Measurements from ENCODE around the gene THAP10. TPM values are rescaled to one million over a fixed set of nuclear protein-coding genes. Genes with fewer than 3 reads are reported as not detected.

Gene THAP10
- total and polyA plus RNA-seq, 2 experiments from 2014 or later = 5.7 to 8.2 TPM

DNA sequence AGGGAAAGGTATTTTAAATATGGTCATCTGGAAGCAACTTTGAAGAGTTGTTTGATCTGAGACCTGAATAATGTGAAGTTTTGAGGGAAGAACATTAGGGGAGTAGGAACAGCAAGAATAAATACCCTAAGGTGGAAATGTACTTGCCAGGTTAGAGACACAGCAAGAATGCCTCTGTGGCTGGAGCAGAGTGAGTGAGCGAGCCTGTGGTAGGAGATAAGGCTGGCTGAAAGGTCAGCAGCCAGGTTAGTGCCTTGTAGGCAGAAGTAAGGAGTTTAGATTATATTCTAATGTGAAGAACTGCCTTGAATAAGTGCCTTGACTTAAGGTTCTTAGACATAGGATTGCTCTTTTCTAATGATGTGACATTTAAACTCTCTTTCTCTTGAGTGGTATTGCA lies 18.7 kb upstream of the THAP10 start:
- Histone ChIP-seq H3K27me3 (ENCODE audit: insufficient read depth) (no peaks in the 10 kb centered on the region), H3K27ac (ENCODE audit: low read depth) (no peak overlapping the region), H3F3A (replicated peaks; ENCODE audit: low read depth) (no peaks in the 10 kb centered on the region), H3K79me2 (replicated peaks; ENCODE audit: insufficient read depth) (no peaks in the 10 kb centered on the region), H3K9me2 (ENCODE audit: insufficient read depth) (no peaks in the 10 kb centered on the region), H3K4me1 (ENCODE audit: insufficient read depth) (no peaks in the 10 kb centered on the region), H3K36me3 (ENCODE audit: insufficient read depth) (no peaks in the 10 kb centered on the region), H3K4me3 (no peak overlapping the region), H3K4me2 (no peak overlapping the region), H2AFZ (no peak overlapping the region), H4K20me1 (replicated peaks; ENCODE audit: insufficient read depth) (no peaks in the 10 kb centered on the region)
- Mint-ChIP-seq H3K27ac (no peak overlapping the region), H3K4me3 (no peak overlapping the region), H3K4me1 (peaks cover 4% of the 10 kb centered on the region; the same call in 2 of the 3 replicates), H3K36me3 (ENCODE audit: low read depth) (peaks cover 11% of the 10 kb centered on the region; the same call in 2 of the 3 replicates), H3K9me3 (no peaks in the 10 kb centered on the region; the same call in 2 of the 3 replicates), H3K27me3 (ENCODE audit: insufficient read depth, low read depth, poor library complexity) (no peaks in the 10 kb centered on the region)
- ATAC-seq = no peak
- DNase-seq (ENCODE audit: low spot score) = no peak
- no peak for TF ChIP-seq NANOG (IDR thresholded peaks at IDR 0.05; ENCODE audit: borderline replicate concordance)
- TF ChIP-seq ZNF114 (CRISPR knock-in tag; IDR thresholded peaks at IDR 0.05) = no peak
- no peak for TF ChIP-seq EZH2phosphoT487 (IDR thresholded peaks at IDR 0.05; ENCODE audit: unreplicated experiment)
- TF ChIP-seq, protein P1, sequence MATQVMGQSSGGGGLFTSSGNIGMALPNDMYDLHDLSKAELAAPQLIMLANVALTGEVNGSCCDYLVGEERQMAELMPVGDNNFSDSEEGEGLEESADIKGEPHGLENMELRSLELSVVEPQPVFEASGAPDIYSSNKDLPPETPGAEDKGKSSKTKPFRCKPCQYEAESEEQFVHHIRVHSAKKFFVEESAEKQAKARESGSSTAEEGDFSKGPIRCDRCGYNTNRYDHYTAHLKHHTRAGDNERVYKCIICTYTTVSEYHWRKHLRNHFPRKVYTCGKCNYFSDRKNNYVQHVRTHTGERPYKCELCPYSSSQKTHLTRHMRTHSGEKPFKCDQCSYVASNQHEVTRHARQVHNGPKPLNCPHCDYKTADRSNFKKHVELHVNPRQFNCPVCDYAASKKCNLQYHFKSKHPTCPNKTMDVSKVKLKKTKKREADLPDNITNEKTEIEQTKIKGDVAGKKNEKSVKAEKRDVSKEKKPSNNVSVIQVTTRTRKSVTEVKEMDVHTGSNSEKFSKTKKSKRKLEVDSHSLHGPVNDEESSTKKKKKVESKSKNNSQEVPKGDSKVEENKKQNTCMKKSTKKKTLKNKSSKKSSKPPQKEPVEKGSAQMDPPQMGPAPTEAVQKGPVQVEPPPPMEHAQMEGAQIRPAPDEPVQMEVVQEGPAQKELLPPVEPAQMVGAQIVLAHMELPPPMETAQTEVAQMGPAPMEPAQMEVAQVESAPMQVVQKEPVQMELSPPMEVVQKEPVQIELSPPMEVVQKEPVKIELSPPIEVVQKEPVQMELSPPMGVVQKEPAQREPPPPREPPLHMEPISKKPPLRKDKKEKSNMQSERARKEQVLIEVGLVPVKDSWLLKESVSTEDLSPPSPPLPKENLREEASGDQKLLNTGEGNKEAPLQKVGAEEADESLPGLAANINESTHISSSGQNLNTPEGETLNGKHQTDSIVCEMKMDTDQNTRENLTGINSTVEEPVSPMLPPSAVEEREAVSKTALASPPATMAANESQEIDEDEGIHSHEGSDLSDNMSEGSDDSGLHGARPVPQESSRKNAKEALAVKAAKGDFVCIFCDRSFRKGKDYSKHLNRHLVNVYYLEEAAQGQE (IDR thresholded peaks at IDR 0.05; ENCODE audit: unreplicated experiment) = no peak
- no peak for TF ChIP-seq CREB1 (CRISPR knock-in tag; IDR thresholded peaks at IDR 0.05; ENCODE audit: low read depth)
- no peak for TF ChIP-seq POLR2AphosphoS5 (IDR thresholded peaks at IDR 0.05; ENCODE audit: low read depth)
- no peak for TF ChIP-seq JUNB (IDR thresholded peaks at IDR 0.05; ENCODE audit: unreplicated experiment)
- no peak for TF ChIP-seq EZH2 (IDR thresholded peaks at IDR 0.05; ENCODE audit: low read depth, unreplicated experiment)
- TF ChIP-seq STAT1 (IDR thresholded peaks at IDR 0.05; ENCODE audit: unreplicated experiment) = no peak
- TF ChIP-seq, protein P2, sequence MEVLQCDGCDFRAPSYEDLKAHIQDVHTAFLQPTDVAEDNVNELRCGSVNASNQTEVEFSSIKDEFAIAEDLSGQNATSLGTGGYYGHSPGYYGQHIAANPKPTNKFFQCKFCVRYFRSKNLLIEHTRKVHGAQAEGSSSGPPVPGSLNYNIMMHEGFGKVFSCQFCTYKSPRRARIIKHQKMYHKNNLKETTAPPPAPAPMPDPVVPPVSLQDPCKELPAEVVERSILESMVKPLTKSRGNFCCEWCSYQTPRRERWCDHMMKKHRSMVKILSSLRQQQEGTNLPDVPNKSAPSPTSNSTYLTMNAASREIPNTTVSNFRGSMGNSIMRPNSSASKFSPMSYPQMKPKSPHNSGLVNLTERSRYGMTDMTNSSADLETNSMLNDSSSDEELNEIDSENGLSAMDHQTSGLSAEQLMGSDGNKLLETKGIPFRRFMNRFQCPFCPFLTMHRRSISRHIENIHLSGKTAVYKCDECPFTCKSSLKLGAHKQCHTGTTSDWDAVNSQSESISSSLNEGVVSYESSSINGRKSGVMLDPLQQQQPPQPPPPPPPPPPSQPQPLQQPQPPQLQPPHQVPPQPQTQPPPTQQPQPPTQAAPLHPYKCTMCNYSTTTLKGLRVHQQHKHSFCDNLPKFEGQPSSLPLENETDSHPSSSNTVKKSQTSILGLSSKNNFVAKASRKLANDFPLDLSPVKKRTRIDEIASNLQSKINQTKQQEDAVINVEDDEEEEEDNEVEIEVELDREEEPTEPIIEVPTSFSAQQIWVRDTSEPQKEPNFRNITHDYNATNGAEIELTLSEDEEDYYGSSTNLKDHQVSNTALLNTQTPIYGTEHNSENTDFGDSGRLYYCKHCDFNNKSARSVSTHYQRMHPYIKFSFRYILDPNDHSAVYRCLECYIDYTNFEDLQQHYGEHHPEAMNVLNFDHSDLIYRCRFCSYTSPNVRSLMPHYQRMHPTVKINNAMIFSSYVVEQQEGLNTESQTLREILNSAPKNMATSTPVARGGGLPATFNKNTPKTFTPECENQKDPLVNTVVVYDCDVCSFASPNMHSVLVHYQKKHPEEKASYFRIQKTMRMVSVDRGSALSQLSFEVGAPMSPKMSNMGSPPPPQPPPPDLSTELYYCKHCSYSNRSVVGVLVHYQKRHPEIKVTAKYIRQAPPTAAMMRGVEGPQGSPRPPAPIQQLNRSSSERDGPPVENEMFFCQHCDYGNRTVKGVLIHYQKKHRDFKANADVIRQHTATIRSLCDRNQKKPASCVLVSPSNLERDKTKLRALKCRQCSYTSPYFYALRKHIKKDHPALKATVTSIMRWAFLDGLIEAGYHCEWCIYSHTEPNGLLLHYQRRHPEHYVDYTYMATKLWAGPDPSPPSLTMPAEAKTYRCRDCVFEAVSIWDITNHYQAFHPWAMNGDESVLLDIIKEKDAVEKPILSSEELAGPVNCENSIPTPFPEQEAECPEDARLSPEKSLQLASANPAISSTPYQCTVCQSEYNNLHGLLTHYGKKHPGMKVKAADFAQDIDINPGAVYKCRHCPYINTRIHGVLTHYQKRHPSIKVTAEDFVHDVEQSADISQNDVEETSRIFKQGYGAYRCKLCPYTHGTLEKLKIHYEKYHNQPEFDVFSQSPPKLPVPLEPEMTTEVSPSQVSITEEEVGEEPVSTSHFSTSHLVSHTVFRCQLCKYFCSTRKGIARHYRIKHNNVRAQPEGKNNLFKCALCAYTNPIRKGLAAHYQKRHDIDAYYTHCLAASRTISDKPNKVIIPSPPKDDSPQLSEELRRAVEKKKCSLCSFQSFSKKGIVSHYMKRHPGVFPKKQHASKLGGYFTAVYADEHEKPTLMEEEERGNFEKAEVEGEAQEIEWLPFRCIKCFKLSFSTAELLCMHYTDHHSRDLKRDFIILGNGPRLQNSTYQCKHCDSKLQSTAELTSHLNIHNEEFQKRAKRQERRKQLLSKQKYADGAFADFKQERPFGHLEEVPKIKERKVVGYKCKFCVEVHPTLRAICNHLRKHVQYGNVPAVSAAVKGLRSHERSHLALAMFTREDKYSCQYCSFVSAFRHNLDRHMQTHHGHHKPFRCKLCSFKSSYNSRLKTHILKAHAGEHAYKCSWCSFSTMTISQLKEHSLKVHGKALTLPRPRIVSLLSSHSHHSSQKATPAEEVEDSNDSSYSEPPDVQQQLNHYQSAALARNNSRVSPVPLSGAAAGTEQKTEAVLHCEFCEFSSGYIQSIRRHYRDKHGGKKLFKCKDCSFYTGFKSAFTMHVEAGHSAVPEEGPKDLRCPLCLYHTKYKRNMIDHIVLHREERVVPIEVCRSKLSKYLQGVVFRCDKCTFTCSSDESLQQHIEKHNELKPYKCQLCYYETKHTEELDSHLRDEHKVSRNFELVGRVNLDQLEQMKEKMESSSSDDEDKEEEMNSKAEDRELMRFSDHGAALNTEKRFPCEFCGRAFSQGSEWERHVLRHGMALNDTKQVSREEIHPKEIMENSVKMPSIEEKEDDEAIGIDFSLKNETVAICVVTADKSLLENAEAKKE (CRISPR knock-in tag; IDR thresholded peaks at IDR 0.05) = no peak
- no peak for TF ChIP-seq CTCF (conservative IDR thresholded peaks at IDR 0.05; ENCODE audit: low read depth in 2 of 2)
- no peak for TF ChIP-seq ETS1 (IDR thresholded peaks at IDR 0.05)
- no peak for TF ChIP-seq ZNF331 (CRISPR knock-in tag; IDR thresholded peaks at IDR 0.05; ENCODE audit: low read depth)

Measured in GM23338 (cell line).